ENCODE data around the gene CRYBA4.

CRYBA4 gene

DNA sequence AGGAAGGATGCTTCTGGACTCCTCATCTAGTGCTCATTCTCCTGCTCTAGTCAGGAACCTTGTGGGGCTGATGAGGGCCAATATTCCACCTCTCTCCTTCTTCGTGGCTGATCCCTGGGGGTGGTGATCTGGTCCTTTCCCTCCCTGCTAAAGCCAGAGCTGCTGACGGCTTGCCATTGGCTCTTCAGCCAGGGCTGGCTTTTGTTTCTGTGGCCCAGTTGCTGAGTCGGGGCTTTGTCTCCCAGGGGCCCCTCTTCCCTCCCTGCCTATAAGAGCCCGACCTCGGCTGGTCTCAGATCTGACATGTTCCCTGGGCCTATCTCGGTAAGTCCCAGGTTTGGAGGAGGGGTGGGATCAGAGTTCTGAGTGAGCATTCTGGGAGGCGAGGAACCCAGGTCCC lies at the start of gene CRYBA4:
Gene CRYBA4, plus strand, starts transcription at position 301 of the 400 bp plus-strand sequence. CDS start 634 bp downstream, outside the sequence.
- no peak for DNase-seq

DNA sequence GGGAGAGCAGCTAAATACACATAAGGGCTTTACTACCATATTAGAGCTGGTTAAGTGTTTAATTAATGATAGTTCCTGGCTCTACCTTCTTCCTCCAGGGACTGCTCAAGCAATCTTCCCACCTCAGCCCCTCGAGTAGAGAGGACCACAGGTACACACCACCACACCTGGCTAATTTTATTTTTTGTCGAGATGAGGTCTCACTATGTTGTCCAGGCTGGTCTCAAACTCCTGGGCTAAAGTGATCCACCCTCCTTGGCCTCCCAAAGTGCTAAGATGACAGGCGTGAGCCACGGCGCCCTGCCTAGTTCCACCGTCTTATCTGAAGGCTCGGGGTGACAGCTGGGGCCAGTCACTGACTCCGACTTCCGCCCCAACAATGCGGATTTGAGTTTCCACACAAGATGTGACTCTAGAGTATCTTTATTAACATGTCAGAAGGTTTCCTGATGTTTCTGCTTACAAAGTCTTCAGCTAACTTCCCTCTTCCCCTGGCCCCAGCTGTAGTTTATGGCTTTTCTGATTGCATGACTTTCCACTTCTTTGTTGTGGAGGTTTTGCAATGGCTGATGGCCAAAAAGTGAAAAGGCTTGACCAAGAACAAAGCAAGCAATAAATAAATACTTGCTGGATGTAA lies 48.6 kb upstream of the CRYBA4 start:
- DNase-seq, result no peak

DNA sequence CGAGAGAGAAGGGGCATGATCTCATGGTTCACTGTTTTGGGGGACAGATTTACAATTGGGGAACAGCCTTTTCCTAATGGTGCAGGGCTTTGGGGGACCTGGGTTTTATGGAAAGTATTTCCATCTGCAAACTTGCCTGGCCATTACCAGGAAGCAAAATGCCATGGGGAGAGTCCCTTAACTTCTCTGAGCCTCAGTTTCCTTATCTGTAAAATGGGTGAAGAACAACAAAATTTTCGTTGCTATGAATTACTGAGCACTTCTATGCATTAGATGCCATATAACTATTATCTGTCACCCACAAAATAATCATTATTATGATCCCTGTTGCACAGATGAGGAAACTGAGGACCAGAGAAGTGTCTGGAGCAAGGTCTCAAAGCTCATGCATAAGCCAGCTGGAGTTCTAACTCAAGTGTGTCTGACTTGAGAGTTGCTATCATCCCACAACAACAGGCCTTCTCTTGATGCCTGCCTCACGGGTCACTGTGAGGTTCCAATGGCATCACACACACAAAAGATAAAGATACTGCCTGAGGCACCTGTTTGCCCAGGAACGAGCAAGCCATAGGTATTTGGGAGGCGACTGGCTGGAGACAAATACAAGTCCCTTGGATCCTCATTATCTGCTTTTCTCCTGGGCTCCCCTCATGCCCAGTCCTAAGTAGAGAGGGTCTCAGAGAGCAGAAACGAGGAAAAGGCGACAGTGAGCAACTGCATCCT lies 47.6 kb upstream of the CRYBA4 start:
- DNase-seq, result no peak

DNA sequence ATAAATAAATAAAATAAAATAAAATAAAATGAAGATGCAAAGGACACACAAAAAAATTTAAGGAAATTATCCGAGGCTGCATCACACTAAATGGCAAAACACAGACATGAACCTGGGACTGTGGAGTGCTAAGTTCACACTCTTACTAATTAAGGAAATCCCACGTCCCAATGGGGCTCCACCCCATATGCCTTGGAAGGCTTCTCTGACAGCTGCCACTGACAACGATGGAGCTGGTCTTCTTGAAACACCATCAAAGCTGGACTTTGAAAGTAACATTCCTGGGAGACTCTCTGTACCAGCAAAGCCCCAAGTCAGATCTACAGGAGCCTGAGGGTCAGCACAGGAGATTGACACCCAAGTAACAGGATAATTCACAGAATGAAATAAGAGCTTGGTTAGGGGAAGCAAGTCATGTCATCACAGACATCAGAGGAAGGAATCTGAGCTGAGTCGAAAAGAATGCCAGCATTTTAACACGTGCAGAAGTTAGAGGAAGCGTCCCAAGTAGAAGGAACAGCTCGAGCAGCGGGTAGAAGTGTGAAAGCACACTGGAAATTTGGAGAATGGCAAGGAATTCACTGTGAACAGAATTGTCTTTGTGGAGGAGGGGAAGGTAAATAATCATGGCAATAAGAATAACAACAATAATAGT lies 45.6 kb upstream of the CRYBA4 start:
- DNase-seq, result no peak

DNA sequence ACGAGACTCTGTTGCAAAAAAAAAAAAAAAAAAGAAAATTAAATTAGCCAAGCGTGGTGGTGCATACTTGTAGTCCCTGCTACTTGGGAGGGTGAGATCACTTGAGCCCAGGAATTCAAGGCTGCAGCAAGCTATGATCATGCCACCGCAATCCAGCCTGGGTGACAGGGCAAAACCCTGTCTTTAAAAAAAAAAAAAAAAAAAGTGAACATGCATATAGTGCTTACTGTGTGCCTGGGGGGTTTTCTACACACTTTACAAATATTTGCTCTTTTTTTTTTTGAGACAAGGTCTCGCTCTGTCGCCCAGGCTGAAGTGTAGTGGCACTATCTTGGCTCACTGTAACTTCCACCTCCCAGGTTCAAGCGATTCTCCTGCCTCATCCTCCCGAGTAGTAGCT lies 44.7 kb upstream of the CRYBA4 start:
- no peak for DNase-seq

DNA sequence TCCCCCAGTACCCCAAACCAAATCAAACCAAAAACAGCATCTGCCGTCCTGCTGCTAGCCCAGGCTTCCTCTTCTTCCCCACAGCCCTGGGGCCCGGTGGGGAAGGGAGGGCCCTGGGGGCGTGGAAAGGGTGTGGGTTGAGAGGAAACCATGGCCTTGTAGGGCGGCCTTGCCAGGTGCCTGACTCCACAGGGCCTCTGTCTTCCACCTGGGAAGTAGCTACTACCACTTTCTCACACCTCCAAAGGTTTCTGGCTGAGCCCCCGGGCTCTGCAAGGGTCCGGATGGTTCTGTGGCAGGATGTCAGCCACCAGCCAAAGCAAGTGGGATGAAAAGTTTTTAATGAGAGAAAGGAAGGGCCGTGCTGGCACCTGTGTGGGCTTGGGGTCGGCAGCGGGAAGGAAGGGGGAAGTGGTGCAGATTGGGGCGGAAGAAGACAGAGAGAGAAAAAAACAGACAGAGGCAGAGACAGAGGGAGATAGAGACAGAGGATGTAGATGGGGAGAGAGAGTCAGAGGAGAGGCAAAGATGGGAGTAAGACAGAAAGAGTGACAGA lies 42.4 kb upstream of the CRYBA4 start:
- DNase-seq, result no peak

DNA sequence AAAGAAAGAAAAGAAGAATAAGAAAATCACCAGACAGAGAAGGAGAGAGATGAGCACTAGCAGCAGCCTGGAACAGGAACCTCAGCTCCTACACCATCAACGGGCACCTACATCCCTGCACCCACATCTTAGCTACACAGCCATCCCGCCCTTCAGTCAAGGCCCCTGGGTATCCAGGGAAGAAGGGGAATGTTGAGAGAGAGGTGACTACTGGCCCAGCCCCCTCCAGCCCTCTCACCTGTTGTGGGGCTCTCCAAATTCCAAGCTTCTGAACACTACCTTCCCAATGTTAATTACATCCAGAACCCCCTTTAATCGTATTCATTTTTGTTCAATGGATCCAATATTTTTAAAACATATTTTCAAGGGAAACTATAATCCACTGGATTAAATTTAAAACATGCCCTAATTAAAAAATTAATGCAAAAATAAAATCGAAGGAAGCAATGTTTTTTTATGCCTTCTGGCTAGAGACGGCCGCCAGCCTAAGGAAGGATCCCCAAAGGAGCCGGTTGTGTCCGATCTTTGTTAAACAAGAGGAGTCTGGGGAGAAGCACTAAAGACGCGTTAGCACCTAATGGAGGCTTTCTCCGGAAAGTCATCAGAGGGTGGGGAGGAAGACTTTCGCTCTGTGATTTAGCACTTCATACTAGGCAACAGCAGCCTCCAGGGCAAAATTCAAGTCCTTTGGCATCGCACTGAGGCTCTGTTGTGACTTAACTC lies 41.4 kb upstream of the CRYBA4 start:
- no peak for DNase-seq

DNA sequence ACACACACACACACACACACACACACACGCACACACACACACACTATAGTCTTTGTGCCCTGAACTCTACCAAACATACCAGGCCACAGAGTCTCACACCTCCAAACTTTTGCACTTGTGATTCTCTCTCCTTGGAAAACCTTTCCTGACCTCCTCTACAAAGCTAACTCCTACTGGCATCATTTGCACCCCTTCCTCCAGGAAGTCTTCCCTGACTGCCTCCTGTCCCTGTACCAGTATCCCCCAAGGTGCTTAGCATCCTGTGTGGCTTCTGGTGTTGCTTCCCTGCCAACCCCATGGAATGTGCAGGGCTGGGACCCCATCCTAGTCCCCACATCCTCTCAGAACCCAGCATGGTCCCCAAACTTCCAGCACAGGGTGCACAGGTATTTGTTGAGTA lies 40.7 kb upstream of the CRYBA4 start:
- no peak for DNase-seq

DNA sequence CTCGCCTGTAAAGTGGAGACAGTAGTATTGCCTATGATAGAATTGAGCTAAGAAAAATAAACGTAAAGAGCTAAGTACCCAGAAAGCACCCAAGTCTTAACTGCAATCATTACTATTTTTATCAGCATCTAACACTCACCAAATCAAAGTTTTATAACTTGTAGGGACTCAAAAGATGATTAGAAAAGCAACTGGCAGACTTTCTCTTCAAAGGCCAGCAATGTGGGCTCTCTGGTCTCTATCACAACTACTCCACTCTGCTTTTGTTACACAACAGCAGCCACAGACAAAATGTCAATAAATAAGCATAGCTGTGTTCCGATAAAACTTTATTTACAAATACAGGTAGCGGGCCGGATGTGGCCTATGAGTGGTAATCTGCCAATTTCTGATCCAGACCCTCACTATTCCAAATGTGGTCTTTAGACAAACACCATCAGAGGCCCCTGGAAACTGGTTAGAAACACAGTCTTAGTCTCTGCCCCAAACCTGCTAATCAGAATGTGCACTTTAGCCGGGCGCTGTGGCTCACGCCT lies 40.1 kb upstream of the CRYBA4 start:
- no peak for DNase-seq

DNA sequence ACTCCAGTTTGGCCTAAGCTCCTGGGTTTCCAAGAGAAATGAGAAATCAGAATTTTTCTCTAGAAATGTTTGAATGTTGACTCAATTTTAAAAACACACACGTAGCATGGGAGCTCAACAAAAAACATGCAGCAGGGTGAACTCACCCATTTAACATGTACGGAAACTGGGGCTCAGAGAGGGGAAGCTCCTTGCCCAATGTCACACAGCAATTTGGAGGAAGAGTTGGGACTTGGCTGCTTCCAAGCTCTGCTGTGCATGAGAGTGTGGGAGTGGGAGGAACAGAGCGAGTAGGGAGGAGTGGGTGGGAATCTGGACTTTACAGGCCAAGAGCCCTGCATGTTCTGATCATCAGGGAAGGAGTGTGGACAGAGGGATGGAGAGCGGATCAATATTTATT lies 37.8 kb upstream of the CRYBA4 start:
- no peak for DNase-seq

DNA sequence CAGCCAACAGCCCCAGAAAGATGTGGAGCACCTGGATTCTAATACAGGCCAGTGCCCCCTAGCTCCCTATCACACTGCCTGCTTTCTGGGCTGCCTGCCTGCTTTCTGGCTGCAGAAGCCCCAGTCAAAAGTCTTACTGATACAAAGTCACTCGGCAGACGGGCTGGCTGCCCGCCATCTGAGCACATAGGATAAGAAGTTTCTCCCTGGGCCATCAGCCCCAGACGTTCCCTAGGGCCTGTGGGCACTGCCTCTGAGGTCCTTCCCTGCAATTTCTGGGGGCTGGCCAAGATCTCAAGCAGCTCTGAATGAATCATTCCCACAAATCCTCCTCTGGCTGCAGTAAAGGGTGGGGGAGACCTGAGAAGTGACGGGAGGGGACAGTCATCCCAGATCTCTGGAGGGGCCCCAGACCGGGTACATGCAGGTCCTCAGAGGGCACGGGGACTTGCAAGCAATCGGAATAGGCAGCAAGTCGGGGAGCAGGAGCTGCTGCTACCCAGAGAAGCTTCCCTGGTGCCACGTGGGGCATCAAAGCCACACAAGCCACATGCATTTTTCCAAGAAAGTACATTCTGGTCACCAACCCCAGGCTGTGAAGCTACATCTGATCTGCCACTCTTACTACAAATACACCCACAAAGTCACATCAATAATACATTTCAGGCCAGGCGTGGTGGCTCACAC lies 36.5 kb upstream of the CRYBA4 start:
- peak; percentile 23 for DNase-seq

DNA sequence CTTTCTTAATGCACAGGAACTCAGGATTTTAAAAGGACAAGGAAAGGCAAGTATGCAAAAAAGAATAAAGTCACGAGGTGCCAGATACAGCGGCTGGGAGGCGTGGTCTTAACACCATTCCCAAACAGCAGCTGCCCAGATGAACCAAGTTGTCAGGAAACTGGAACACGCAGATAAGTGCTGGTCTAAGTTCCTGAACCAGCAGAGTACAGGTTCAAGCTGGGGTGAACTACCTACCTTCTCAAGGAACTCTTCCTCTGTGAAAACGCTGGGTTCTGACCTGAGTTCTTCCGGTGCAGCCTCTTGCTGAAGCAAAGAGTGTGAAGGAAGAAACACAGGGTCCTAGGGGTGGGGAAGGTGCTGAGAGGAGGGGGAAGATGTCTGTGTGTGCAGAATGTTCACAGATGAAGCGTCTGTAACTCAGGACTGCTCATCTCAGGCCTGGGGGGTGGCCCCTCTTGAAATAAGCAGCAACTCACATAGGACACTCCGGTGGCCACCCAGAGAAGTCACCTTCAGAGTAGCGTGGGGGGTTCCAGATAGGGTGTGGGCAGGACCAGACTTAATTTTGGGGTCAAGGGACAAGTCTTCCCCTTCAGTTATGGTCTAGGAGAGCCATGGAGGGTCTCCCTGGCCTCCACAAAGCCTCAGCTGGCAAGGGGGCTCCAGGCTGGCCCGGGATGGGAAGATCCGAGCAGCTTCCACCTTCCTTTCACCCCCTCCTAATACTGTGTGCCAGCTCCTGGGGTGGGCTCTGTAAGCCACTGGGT lies 35.0 kb upstream of the CRYBA4 start:
- no peak for DNase-seq

DNA sequence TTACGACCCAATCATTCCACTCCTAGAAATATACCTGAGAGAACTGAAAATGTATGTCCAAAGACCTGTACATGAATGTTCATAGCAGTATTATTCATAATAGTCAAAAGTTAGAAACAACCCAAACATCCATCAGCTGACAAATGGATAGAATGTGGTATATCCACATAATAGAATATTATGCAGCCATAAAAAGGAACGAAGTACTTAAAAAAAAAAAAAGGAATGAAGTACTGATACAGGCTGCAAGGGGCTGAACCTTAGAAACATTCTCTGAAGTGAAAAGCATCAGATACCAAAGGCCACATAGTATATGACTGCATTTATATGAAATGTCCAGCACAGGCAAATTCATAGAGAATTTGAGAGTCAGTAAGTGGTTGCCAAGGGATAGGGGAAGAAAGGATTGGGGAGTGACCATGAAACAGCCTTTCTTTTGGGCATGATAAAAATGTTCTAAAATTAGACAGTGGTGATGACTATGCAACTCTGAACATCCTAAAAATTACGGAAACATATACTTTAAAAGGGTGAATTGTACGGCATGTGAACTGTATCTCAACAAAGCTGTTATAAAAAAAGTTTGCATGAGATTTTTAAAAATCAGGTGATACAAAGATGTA lies 33.7 kb upstream of the CRYBA4 start:
- no peak for DNase-seq

DNA sequence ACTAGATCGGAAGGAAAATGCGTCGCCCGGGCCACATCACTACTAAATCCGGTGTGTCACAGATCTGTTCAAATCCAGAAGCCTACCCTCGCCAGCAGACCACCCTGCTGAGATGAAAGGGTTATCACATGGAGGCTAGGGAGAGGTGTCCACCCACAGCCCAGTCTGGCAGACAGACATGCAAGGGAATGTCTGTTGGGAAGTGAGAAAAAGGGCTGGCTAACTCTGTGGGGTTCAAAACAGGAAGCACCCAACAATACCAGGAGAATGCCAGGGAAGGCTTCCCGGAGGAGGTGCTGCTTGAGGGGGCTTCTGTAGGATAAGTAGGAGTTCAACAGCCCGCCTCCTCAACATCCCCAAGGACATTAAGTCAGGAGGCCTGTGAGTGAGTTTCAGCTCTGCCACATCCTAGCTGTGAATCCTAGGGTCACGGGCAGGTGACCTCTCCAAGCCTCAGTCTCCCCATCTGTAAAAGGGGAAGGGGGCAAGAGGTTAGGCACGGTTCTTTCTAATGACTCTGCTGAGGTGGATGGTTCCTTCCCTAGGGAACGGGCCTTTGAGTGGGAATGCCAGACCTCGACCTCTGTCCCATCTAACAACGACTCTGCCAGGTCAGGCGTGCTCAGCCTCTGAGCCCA lies 32.9 kb upstream of the CRYBA4 start:
- DNase-seq, result no peak

DNA sequence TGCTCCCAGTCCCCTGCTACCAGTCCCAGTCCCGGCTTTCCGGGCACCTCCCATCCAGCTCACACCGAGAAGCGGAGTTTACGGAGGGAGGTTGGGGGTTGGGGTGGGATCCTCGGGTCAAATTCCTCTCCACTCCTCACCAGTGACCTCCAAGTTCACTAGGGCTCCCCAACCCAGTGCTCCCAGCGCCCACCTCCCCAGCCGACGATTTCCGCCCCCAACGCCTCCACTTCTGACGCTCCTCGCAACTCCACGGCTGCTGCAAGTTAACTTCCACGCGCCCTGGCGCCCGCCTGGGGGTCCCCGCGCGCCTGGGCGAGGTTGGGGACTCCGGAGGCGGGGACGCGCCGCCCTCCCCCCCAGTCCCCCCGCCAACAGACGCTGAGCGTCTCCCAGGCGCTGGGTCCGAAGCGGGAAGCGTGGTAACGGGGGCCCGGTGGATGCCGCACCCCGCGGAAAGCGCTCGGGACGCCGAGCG lies 32.4 kb upstream of the CRYBA4 start:
- DNase-seq, result no peak

DNA sequence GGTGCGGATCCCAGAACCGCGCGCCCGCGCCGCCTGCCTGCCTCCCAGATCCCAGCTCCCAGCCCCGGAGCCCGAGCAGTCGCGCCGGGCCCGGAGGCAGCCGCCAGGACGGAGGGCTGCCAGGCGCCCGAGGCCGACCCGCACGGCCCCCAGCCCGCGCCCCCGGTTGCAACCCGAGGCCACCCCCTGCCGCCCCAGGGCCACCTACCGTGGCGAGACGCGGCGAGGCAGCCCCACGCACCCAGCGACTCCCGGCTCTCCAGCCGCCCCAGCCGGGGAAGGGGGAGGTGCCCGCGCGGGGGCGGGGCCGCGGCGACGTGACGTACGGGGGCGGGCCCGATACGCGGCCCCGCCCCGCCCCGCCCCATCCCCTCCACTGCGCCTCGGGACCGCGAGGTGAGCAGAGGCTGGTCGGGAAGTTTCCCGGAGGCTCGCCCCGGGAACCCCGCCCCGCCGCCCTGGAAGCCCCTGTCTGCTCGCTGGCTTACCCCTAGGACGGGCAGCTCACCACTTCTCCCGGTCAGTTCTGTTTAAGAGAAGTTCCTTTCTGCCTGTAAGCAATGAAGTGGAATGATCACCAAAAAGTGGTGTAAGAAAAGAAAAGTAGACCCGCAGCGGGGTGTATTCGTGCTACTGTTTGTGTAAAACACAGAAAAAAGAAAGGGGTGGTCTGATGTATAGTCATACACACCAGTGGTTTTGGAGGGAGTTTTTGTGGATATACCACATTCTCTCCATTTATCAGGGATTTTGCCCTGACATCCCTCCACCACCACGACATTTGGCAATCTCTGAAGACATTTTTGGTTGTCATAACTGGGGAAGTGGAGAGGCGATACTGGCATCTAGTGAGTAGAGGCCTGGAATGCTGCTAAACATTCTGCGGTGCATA lies 31.7 kb upstream of the CRYBA4 start, which contains the start of gene TPST2:
Gene TPST2, minus strand, starts transcription at position 288 of the 892 bp plus-strand sequence. CDS start 48,502 bp downstream, outside the sequence.
- DNase-seq, result peak; percentile 21

DNA sequence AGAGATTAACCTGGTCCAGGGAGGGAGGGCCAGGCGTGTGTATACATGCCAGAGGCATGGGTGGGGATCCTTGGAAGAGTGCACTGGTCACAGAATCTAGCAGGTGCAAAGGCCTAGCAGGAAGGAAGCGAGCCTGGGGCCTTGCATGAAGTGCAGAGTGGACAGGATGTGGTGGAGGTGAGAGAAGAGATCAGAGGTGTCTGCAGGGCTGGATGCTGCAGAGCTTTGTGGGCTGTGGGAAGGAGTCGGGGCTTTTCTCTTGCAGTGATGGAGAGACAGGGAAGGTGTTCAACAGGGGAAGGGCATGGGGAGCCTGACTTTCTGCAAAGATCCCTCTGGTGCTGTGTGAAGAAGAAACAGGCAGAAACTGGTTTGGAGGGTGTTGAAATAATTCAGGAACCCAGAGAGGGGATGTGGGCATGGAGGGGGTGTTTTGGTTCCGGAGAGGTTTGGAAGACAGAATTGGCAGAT lies 29.3 kb upstream of the CRYBA4 start:
- DNase-seq, result no peak

DNA sequence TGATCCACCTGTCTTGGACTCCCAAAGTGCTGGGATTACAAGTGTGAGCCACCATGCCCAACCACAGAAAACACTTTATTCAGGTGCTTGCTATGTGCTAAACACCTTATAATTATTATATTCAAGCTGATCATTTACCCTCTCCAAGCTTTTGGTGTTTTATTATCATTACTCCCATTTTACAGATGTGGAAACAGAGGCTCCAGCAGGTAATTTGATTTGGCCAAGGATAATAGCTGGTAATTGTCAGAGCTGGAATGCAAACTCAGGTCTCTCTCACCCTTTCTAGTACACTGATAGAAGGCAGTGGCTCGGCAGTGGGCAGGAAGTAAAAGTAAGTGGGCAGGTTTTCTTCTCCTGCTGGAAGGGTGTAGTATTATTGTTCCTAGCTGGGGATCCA lies 28.0 kb upstream of the CRYBA4 start:
- DNase-seq, result no peak

DNA sequence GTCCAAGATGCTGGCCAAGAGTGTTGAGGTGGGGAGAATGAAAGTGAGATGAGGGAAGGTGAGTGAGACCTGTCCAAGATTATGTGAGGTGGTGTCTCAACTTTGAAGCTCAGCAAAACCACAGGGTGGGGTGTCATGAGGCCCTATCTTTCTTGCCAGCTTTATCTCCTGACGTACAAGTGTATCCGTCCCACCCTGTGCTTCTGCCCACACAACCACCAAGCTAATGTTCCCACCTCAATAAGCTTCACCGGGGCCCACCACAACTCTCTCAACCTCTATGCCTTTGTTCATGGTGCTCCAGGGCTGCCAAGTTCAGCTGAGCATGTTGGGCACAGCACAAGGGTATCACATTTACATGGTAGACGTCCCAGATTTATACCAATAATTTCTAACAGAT lies 24.7 kb upstream of the CRYBA4 start:
- DNase-seq, result no peak

Data from GOT3 (cell line).